CD14-positive monocyte (primary cell): ENCODE data around the gene RESP18. TPM values are rescaled to one million over a fixed set of nuclear protein-coding genes. Genes with fewer than 3 reads are reported as not detected.

ENCODE experiments used
- DNase-seq, 3 donors: peaks; one replicate each; pipeline ENCODE4 v3.0.0-alpha.2; 2011 to 2022
- H2AFZ ChIP-seq: 2 replicates; pipeline ENCODE4 v1.6.0; 2012; ENCODE audit warnings: mild to moderate bottlenecking, low read depth, low read length, inconsistent platforms; ENCODE audit not compliant: insufficient read depth, poor library complexity, severe bottlenecking
- H3K27ac ChIP-seq, 2 donors: 1 replicate in 1 of 2; 2 replicates in 1 of 2; pipeline ENCODE4 v1.5.1; 2012 to 2013; ENCODE audit warnings: low read length in 2 of 2, control low read depth in 1 of 2, inconsistent platforms in 1 of 2, low read depth in 1 of 2, mild to moderate bottlenecking in 1 of 2
- H3K27me3 ChIP-seq, 2 donors: one replicate each; pipeline versions ENCODE4 v1.6.0 to v1.6.1; 2011 to 2013; ENCODE audit warnings: low read length in 2 of 2; ENCODE audit not compliant: control insufficient read depth in 2 of 2, insufficient read depth in 2 of 2
- H3K36me3 ChIP-seq, 2 donors: replicated peaks in 1 of 2; 1 replicate in 1 of 2; 2 replicates in 1 of 2; pipeline versions ENCODE4 v1.5.1 to v1.6.1; 2012 to 2013; ENCODE audit warnings: low read length in 2 of 2, control low read depth in 1 of 2, inconsistent platforms in 1 of 2, mild to moderate bottlenecking in 1 of 2; ENCODE audit not compliant: insufficient read depth in 2 of 2, control insufficient read depth in 1 of 2
- H3K4me1 ChIP-seq, 2 donors: 1 replicate in 1 of 2; 2 replicates in 1 of 2; pipeline versions ENCODE4 v1.5.1 to v1.6.1; 2012 to 2013; ENCODE audit warnings: low read length in 2 of 2, control low read depth in 1 of 2, inconsistent platforms in 1 of 2, mild to moderate bottlenecking in 1 of 2, moderate library complexity in 1 of 2; ENCODE audit not compliant: insufficient read depth in 2 of 2, control insufficient read depth in 1 of 2
- H3K4me2 ChIP-seq: replicated peaks from 2 replicates; pipeline ENCODE3; 2012; ENCODE audit warnings: low read length, moderate library complexity, mild to moderate bottlenecking; ENCODE audit not compliant: poor library complexity, severe bottlenecking; ENCODE audit errors: extremely low read depth
- H3K4me3 ChIP-seq, 3 experiments: fragments of 200-600 bp in 1 of 3; sonication (generic) in 1 of 3; replicated peaks in 1 of 3; 1 replicate in 2 of 3; 2 replicates in 1 of 3; pipeline ENCODE4 v1.5.1; 2011 to 2013; ENCODE audit warnings: low read length in 3 of 3, mild to moderate bottlenecking in 3 of 3, control low read depth in 2 of 3, low read depth in 2 of 3, inconsistent platforms in 1 of 3, moderate library complexity in 1 of 3
- H3K79me2 ChIP-seq: 2 replicates; pipeline ENCODE4 v1.6.0; 2012; ENCODE audit warnings: mild to moderate bottlenecking, control low read depth, inconsistent platforms, low read length, moderate library complexity; ENCODE audit not compliant: insufficient read depth
- H3K9ac ChIP-seq: 2 replicates; pipeline ENCODE4 v1.6.0; 2017; ENCODE audit warnings: low read length, mild to moderate bottlenecking; ENCODE audit not compliant: insufficient read depth, poor library complexity, severe bottlenecking
- H3K9me3 ChIP-seq, 2 donors: replicated peaks in 1 of 2; 1 replicate in 1 of 2; 2 replicates in 1 of 2; pipeline versions ENCODE4 v1.5.1 to v1.6.1; 2012 to 2013; ENCODE audit warnings: low read length in 2 of 2, control low read depth in 1 of 2; ENCODE audit not compliant: control insufficient read depth in 1 of 2, insufficient read depth in 1 of 2
- H4K20me1 ChIP-seq: 2 replicates; pipeline ENCODE4 v1.6.0; 2012; ENCODE audit warnings: mild to moderate bottlenecking, low read length, control low read depth, moderate library complexity; ENCODE audit not compliant: insufficient read depth
- H3K27ac Mint-ChIP-seq, 7 donors: one replicate each; pipeline ENCODE4 v1.8.0; 2020; ENCODE audit warnings: mild to moderate bottlenecking in 7 of 7, mixed read lengths in 7 of 7, moderate library complexity in 6 of 7, inconsistent platforms in 2 of 7
- H3K27me3 Mint-ChIP-seq, 3 donors: one replicate each; pipeline ENCODE4 v1.8.0; 2021 to 2022; ENCODE audit warnings: low read depth in 3 of 3, mild to moderate bottlenecking in 3 of 3, mixed read lengths in 3 of 3, moderate library complexity in 3 of 3, inconsistent platforms in 1 of 3
- H3K36me3 Mint-ChIP-seq, 2 donors: one replicate each; pipeline ENCODE4 v1.8.0; 2020; ENCODE audit warnings: mixed read lengths in 2 of 2, inconsistent platforms in 1 of 2, mild to moderate bottlenecking in 1 of 2
- H3K4me1 Mint-ChIP-seq: one replicate; pipeline ENCODE4 v1.8.0; 2020; ENCODE audit warnings: mild to moderate bottlenecking, mixed read lengths
- H3K4me3 Mint-ChIP-seq, 2 donors: one replicate each; pipeline ENCODE4 v1.8.0; 2020; ENCODE audit warnings: mild to moderate bottlenecking in 2 of 2, mixed read lengths in 2 of 2, moderate library complexity in 1 of 2
- H3K9me3 Mint-ChIP-seq, 7 donors: one replicate each; pipeline ENCODE4 v1.8.0; 2020 to 2022; ENCODE audit warnings: mixed read lengths in 7 of 7, mild to moderate bottlenecking in 6 of 7, moderate library complexity in 6 of 7, inconsistent platforms in 2 of 7
- WGBS: methylation state at CpG from one replicate; pipeline ENCODE4 v1.1.5; 2013; ENCODE audit warnings: missing lambda C conversion rate; ENCODE audit not compliant: insufficient coverage; 5-methylcytosine and 5-hydroxymethylcytosine counted together
- intact Hi-C, 2 donors: fragments of 100-400 bp; cut with micrococcal nuclease; formaldehyde crosslinking; loops; one replicate each; pipeline versions ENCODE4 v1.15.0 to v1.15.1; 2023
- polyA minus RNA-seq: library from RNA; depleted of rRNA, polyadenylated mRNA; stranded (reverse); fragments of >200 nt; gene quantifications from 2 replicates; pipeline ENCODE4 v1.2.3, GENCODE V29; 2012
- polyA plus RNA-seq, 3 donors: library from polyadenylated mRNA; depleted of rRNA in 1 of 3; unstranded in 2 of 3; stranded (reverse) in 1 of 3; fragments of 300-500 nt in 2 of 3; fragments of >200 nt in 1 of 3; fragmentation: Illumina TruSeq in 2 of 3; gene quantifications; 1 replicate in 2 of 3; 2 replicates in 1 of 3; pipeline ENCODE4 v1.2.3, GENCODE V29; 2012 to 2021
- total RNA-seq, 12 experiments: library from RNA in 1 of 12; stranded (reverse) in 1 of 12; fragments of 120-200 nt in 1 of 12; gene quantifications; one replicate each; pipeline ENCODE4 v1.2.4 and lab custom pipeline; 2013 to 2026; ENCODE audit warnings: mixed read lengths in 6 of 12, inconsistent platforms in 1 of 12
- TF ChIP-seq, protein P1 (sequence below): fragments of 200-600 bp; IDR thresholded peaks from one replicate; pipeline ENCODE4 v1.8.0; 2022; ENCODE audit warnings: antibody characterized with exemption, mild to moderate bottlenecking

RESP18 gene
- total RNA-seq (2013): not detected
- polyA plus RNA-seq: not detected
- polyA minus RNA-seq: not detected in 2 replicates
- 0 to 0.58 (median 0) reads per million in 11 experiments for total RNA-seq (lab: John Stamatoyannopoulos, UW)

DNA sequence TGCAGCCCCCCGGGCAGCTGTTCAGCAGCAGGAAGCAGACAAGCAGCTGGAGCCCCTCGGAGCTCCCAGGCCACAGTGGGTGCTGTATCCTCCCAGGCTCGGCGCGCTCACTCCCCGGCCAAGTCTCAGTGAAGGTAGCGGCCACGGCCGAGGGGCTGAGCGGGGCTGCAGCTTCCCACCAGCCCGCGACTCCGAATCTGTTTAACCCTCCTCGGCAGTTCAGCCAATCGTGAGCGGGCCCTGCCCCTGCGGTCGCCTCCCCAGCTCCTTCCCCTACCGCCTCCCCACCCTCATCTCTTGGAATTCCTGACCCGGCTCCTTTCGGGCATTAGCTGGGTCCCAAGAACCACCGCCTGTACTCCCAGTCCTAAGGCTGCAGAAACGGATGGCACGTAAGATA lies at the start of gene RESP18:
TSS of gene RESP18 (minus strand) at position 203 of the 400 bp plus-strand sequence.
- TF ChIP-seq, protein P1, sequence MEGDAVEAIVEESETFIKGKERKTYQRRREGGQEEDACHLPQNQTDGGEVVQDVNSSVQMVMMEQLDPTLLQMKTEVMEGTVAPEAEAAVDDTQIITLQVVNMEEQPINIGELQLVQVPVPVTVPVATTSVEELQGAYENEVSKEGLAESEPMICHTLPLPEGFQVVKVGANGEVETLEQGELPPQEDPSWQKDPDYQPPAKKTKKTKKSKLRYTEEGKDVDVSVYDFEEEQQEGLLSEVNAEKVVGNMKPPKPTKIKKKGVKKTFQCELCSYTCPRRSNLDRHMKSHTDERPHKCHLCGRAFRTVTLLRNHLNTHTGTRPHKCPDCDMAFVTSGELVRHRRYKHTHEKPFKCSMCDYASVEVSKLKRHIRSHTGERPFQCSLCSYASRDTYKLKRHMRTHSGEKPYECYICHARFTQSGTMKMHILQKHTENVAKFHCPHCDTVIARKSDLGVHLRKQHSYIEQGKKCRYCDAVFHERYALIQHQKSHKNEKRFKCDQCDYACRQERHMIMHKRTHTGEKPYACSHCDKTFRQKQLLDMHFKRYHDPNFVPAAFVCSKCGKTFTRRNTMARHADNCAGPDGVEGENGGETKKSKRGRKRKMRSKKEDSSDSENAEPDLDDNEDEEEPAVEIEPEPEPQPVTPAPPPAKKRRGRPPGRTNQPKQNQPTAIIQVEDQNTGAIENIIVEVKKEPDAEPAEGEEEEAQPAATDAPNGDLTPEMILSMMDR: no peak
- H3K9me3 Mint-ChIP-seq: peaks cover 4 to 25% (median 17%) of the 10 kb centered on the region in 7 donors
- no peaks in the 10 kb centered on the region for H3K79me2 ChIP-seq
- H3K9ac ChIP-seq: no peak within 1 kb of the TSS
- H3K36me3 ChIP-seq: no peaks in the 10 kb centered on the region
- WGBS: 12% methylated on average over 19 of the region's 24 CpGs
- peaks cover 50 to 73% (median 61%) of the 10 kb centered on the region in 3 donors for H3K27me3 Mint-ChIP-seq
- peaks cover 9 to 20% of the 10 kb centered on the region in 2 donors for H3K9me3 ChIP-seq
- no peak within 1 kb of the TSS for H2AFZ ChIP-seq
- H3K4me2 ChIP-seq: no peak within 1 kb of the TSS
- no peak for DNase-seq
- H3K4me3 Mint-ChIP-seq: peak within 1 kb of the TSS in 1 of 2 donors; percentile 74
- H3K36me3 Mint-ChIP-seq: peaks cover 0 to 6% of the 10 kb centered on the region in 2 donors
- intact Hi-C loops: no loop called here
- H4K20me1 ChIP-seq: no peaks in the 10 kb centered on the region
- H3K27me3 ChIP-seq: peaks cover 35 to 58% of the 10 kb centered on the region in 2 donors
- no peaks in the 10 kb centered on the region for H3K4me1 ChIP-seq
- H3K27ac ChIP-seq: no peak within 1 kb of the TSS
- H3K27ac Mint-ChIP-seq: no peak within 1 kb of the TSS
- H3K4me3 ChIP-seq: no peak within 1 kb of the TSS
- no peaks in the 10 kb centered on the region for H3K4me1 Mint-ChIP-seq

DNA sequence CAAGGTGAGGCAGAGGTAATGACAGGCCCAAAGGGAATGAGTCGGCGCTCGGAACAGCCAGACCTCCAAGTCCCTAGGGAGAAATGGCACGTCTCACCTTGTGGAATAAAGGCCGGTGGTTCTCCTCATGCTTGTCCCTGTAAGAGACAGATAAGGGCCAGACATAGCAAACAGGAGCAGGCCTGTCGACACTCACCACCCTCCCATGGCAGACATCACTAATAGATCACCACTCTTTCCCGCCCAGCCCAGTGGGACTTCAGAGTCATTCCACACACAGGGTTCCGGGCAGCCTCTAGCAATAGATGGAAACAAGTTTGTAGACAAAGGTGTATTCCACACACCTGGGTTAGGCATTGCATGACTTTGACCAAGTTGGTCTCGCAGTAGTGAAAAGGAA lies 48.9 kb upstream of the RESP18 start:
- Mint-ChIP-seq H3K4me3 (no peak overlapping the region), H3K4me1 (peaks cover 6% of the 10 kb centered on the region), H3K36me3 (peaks cover 71 to 77% of the 10 kb centered on the region in 2 donors), H3K27ac (no peak overlapping the region), H3K9me3 (no peaks in the 10 kb centered on the region), H3K27me3 (peaks cover 0 to 2% (median 0%) of the 10 kb centered on the region in 3 donors)
- Histone ChIP-seq H4K20me1 (no peaks in the 10 kb centered on the region), H3K4me3 (no peak overlapping the region), H2AFZ (no peak overlapping the region), H3K79me2 (no peaks in the 10 kb centered on the region), H3K27ac (no peak overlapping the region), H3K27me3 (no peaks in the 10 kb centered on the region), H3K4me2 (no peak overlapping the region), H3K36me3 (peaks cover 60 to 72% of the 10 kb centered on the region in 2 donors), H3K9me3 (no peaks in the 10 kb centered on the region), H3K4me1 (peaks cover 1 to 2% of the 10 kb centered on the region in 2 donors), H3K9ac (no peak overlapping the region)
- TF ChIP-seq, protein P1: no peak
- WGBS: 98% methylated on average over 7 of the region's 9 CpGs
- DNase-seq: no peak
- intact Hi-C loops: no loop called here
